Gastrocnemius medialis (tissue), 4 donors: Measurements from ENCODE around the gene UQCC2.

Experiments used
- POLR2A ChIP-seq, 2 donors: fragments of 450-650 bp; IDR thresholded peaks; one replicate each; pipeline ENCODE4 v1.6.1; 2017; ENCODE audit warnings: antibody characterized with exemption in 2 of 2, mild to moderate bottlenecking in 2 of 2, moderate library complexity in 2 of 2
- TF ChIP-seq, protein P1 (sequence below), 5 experiments: fragments of 450-650 bp in 3 of 5; fragments of 200-600 bp in 2 of 5; sonication (generic) in 2 of 5; IDR thresholded peaks in 4 of 5; conservative IDR thresholded peaks in 1 of 5; 1 replicate in 4 of 5; 2 replicates in 1 of 5; pipeline ENCODE4 v1.5.1; 2016 to 2019; ENCODE audit warnings: antibody characterized with exemption in 5 of 5, mild to moderate bottlenecking in 3 of 5, moderate library complexity in 3 of 5

DNA sequence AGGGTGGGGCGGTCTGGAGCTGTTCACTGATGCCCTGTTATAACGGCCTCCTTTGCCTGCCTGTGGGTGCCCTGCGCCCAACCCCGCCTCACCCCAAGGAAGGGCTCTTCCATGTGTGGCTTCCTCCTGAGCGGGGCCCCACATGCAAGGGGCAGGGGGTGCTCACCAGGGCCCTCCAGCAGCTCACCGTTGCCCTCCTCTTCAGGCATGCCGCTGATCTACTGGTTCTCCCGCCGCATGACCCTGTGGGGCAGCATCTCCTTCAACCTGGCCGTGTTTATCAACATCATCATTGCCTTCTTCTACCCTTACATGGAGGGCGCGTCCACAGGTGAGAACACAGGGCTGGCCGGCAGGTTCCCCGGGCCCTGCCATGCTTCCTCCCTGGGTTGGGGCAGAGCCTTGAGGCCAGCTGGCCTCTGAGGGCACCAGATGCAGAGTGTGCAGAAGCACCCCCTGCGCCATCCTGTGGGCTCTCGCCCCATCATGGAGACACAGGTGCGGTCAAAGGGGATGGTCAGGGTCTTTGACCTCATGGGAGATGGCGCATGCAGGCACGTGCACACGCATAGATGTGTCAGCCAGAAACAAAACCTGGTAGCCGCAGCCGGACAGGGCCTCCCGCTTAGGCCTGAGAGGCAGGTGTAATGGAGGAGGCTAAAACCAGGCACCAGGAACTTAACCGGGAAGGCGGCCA is 22.9 kb downstream of the UQCC2 start:
- TF ChIP-seq, protein P1, sequence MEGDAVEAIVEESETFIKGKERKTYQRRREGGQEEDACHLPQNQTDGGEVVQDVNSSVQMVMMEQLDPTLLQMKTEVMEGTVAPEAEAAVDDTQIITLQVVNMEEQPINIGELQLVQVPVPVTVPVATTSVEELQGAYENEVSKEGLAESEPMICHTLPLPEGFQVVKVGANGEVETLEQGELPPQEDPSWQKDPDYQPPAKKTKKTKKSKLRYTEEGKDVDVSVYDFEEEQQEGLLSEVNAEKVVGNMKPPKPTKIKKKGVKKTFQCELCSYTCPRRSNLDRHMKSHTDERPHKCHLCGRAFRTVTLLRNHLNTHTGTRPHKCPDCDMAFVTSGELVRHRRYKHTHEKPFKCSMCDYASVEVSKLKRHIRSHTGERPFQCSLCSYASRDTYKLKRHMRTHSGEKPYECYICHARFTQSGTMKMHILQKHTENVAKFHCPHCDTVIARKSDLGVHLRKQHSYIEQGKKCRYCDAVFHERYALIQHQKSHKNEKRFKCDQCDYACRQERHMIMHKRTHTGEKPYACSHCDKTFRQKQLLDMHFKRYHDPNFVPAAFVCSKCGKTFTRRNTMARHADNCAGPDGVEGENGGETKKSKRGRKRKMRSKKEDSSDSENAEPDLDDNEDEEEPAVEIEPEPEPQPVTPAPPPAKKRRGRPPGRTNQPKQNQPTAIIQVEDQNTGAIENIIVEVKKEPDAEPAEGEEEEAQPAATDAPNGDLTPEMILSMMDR (IDR thresholded peaks at IDR 0.05 in 4 of 5, conservative IDR thresholded peaks at IDR 0.05 in 1 of 5), result no peak
- no peak for TF ChIP-seq POLR2A (IDR thresholded peaks at IDR 0.05)
